Kidney glomerular epithelial cell (primary cell): ENCODE data around the gene PEAR1.

ENCODE experiments used
- DNase-seq: peaks from one replicate; lab custom pipeline; 2025; lab: John Stamatoyannopoulos, UW

Gene PEAR1

DNA sequence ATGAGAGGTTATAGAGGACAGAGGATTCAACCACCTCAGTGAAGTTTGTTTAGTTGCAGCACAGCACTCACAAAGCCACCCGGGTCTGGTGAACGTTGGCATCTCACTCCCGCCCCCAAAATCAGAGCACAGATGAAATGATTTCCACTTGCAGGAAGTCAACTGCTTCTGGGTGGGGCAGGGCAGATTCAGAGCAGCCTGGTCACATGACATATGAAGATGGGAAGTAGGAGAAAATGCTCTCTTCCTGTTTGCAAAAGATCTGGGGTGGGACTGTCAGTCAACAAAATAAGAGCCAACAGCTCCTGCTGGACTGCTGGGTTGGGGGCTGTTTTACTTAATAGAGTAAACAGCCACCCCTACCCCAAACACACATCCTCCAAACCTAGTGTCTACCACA is 70.1 kb downstream of the PEAR1 start:
- DNase-seq = no peak

DNA sequence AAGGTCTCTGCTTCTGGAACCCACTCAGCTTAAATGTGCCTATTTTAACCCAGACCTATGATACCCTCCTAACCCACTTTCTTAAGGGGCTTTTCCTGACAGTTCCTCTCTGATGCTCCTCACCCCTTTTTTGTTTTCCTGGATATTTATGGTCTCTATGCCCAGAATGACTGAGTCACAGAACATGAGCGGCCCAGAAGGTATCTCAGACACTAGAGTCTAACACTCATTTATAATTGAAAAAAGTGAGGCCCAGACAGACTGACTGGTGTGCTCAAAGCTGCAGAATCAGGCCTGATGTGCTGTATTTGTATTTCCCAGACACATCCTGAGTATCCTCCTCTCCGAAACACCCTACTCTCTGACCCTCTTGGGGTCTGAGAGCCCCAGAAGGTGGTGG is 70.9 kb downstream of the PEAR1 start:
- DNase-seq = no peak
